HepG2 (cell line): ENCODE data around the gene OST4. TPM values are rescaled to one million over a fixed set of nuclear protein-coding genes. Genes with fewer than 3 reads are reported as not detected.

ENCODE experiments used
- ATAC-seq: fragments of 200-7000 bp; cut with Tn5 transposase; 3 replicates; pipeline ENCODE4 v1.9.1; 2020; ENCODE audit warnings: mild to moderate bottlenecking, moderate library complexity
- BruUV-seq: library from RNA; stranded (reverse); fragments of 400-500 nt; replicated peaks from 2 replicates; lab custom pipeline; 2021; lab: Mats Ljungman, UMichigan
- CTCF ChIA-PET: fragments of 300-600 bp; formaldehyde crosslinking; extraction: SDS; loops from one replicate; lab custom pipeline; 2021; ENCODE audit warnings: low total read pairs, inconsistent platforms, low intra/inter-chr PET ratio; lab: Yijun Ruan, JAX
- POLR2A ChIA-PET: fragments of 350-600 bp; sonication (Branson Sonifier 250); formaldehyde crosslinking; loops from one replicate; lab custom pipeline; 2020; ENCODE audit warnings: antibody characterized with exemption, inconsistent platforms; lab: Yijun Ruan, JAX
- DNase-seq: peaks from one replicate; pipeline ENCODE4 v3.0.0-alpha.2; 2015; ENCODE audit warnings: low spot score
- FAIRE-seq: peaks from 3 replicates; lab custom pipeline; 2011; peaks lifted over from hg19 to GRCh38; lab: Jason Lieb, UNC
- H2AFZ ChIP-seq: one replicate; pipeline ENCODE4 v1.6.1; 2011; ENCODE audit warnings: low read length, inconsistent platforms
- H3K27ac ChIP-seq: fragments of 300-600 bp; 3 replicates; pipeline ENCODE4 v1.8.0; 2011; ENCODE audit warnings: mixed run types, mild to moderate bottlenecking, mixed read lengths, low read length, inconsistent platforms; ENCODE audit not compliant: insufficient read depth; ENCODE audit errors: extremely low read length
- H3K27me3 ChIP-seq, 2 experiments: fragments of 200-600 bp in 1 of 2; 2 replicates in 1 of 2; 3 replicates in 1 of 2; pipeline versions ENCODE4 v1.6.0 to v1.8.0; 2011; ENCODE audit warnings: low read length in 2 of 2, mild to moderate bottlenecking in 2 of 2, moderate library complexity in 2 of 2, inconsistent platforms in 1 of 2; ENCODE audit not compliant: insufficient read depth in 2 of 2, control insufficient read depth in 1 of 2
- H3K36me3 ChIP-seq, 2 experiments: fragments of 200-600 bp in 1 of 2; replicated peaks in 1 of 2; 2 replicates in 1 of 2; 3 replicates in 1 of 2; pipeline versions ENCODE4 v1.5.1 to v1.8.0; 2011; ENCODE audit warnings: low read length in 2 of 2, inconsistent platforms in 1 of 2; ENCODE audit not compliant: insufficient read depth in 2 of 2, control insufficient read depth in 1 of 2
- H3K4me1 ChIP-seq: 2 replicates; pipeline ENCODE4 v1.5.1; 2012; ENCODE audit warnings: low read length, inconsistent platforms; ENCODE audit not compliant: insufficient read depth
- H3K4me2 ChIP-seq: 2 replicates; pipeline ENCODE4 v1.6.0; 2011; ENCODE audit warnings: low read depth, low read length, inconsistent platforms
- H3K4me3 ChIP-seq, 3 experiments: fragments of 200-600 bp in 1 of 3; sonication (generic), shearing (Covaris generic) in 1 of 3; replicated peaks in 1 of 3; 2 replicates each; pipeline ENCODE4 v1.5.1; 2011 to 2016; ENCODE audit warnings: low read length in 3 of 3, inconsistent platforms in 2 of 3, low read depth in 2 of 3, mild to moderate bottlenecking in 2 of 3, control low read depth in 1 of 3, mixed read lengths in 1 of 3; ENCODE audit not compliant: insufficient read depth in 1 of 3
- H3K79me2 ChIP-seq: one replicate; pipeline ENCODE4 v1.6.1; 2011; ENCODE audit warnings: low read length, inconsistent platforms; ENCODE audit not compliant: insufficient read depth
- H3K9ac ChIP-seq: 2 replicates; pipeline ENCODE4 v1.6.0; 2011; ENCODE audit warnings: mild to moderate bottlenecking, low read depth, low read length, inconsistent platforms; ENCODE audit not compliant: insufficient read depth
- H3K9me3 ChIP-seq: 2 replicates; pipeline ENCODE4 v1.5.1; 2012; ENCODE audit warnings: mild to moderate bottlenecking, low read length
- H4K20me1 ChIP-seq: 2 replicates; pipeline ENCODE4 v1.6.0; 2011; ENCODE audit warnings: inconsistent platforms, mild to moderate bottlenecking, low read length, moderate library complexity; ENCODE audit not compliant: insufficient read depth
- TRIM24 ChIP-seq: sonication (generic); formaldehyde crosslinking; IDR thresholded peaks from 2 replicates; pipeline ENCODE4 v1.8.0; 2022; ENCODE audit warnings: mild to moderate bottlenecking, missing genetic modification reagents
- ZNF318 ChIP-seq: sonication (generic); formaldehyde crosslinking; IDR thresholded peaks from 2 replicates; pipeline ENCODE4 v1.4.0; 2020; ENCODE audit warnings: mild to moderate bottlenecking, missing genetic modification reagents
- ZSCAN25 ChIP-seq: sonication (generic); formaldehyde crosslinking; IDR thresholded peaks from 2 replicates; pipeline ENCODE4 v1.8.0; 2022; ENCODE audit warnings: mild to moderate bottlenecking, missing genetic modification reagents
- WGBS: methylation state at CpG from one replicate; pipeline ENCODE4 v1.1.6; 2017; ENCODE audit warnings: low lambda C conversion rate; 5-methylcytosine and 5-hydroxymethylcytosine counted together
- in situ Hi-C: cut with HindIII; loops from 2 replicates; pipeline ENCODE4 v1.10.0; 2017; ENCODE audit warnings: low pct_unique_long_range_greater_than_20kb; ENCODE audit not compliant: extremely low pct_ligation_motif_present
- intact Hi-C: fragments of 100-400 bp; cut with micrococcal nuclease; formaldehyde crosslinking; loops from one replicate; pipeline ENCODE4 v1.10.0; 2022; ENCODE audit not compliant: unreplicated experiment
- polyA plus RNA-seq, 8 experiments: library from polyadenylated mRNA; depleted of rRNA in 3 of 8; stranded (reverse) in 7 of 8; unstranded in 1 of 8; fragments of >200 nt; fragmentation: Illumina TruSeq in 4 of 8; extraction: Trizol in 4 of 8; gene quantifications; 2 replicates each; pipeline versions ENCODE4 v1.2.1 to v1.2.3, GENCODE V29; 2011 to 2016; ENCODE audit warnings: low read depth in 4 of 8, missing spikeins in 1 of 8, mixed read lengths in 1 of 8; ENCODE audit not compliant: insufficient read depth in 1 of 8
- total RNA-seq, 5 experiments: library from RNA; depleted of rRNA; stranded (reverse); fragments of >200 nt; fragmentation: Illumina TruSeq; extraction: Trizol; gene quantifications; 2 replicates each; pipeline ENCODE4 v1.2.3, GENCODE V29; 2016; ENCODE audit warnings: low read depth in 1 of 5

The OST4 gene
- total and polyA plus RNA-seq, 2 of the 13 experiments (the other 11 are each of a cell fraction or from before 2014, with no cell fraction given), result 498 to 584 TPM

- Histone ChIP-seq H3K27ac (no peak overlapping the region), H3K27me3 (no peaks in the 10 kb centered on the region), H3K36me3 (peaks cover 3 to 20% of the 10 kb centered on the region in 2 experiments; a peak in 4 of 5 replicates), H3K79me2 (peaks cover 12% of the 10 kb centered on the region), H3K9ac (no peak overlapping the region), H3K4me2 (no peak overlapping the region), H3K4me1 (peaks cover 35% of the 10 kb centered on the region), H2AFZ (no peak overlapping the region), H3K4me3 (no peak overlapping the region), H3K9me3 (no peaks in the 10 kb centered on the region), H4K20me1 (no peaks in the 10 kb centered on the region)
- BruUV-seq, result no TSS peak
- ATAC-seq (no peak), DNase-seq (no peak), FAIRE-seq (no peak)
- in situ Hi-C loops (no loop called here), intact Hi-C loops (no loop called here)
- ChIA-PET CTCF (no interaction called here), POLR2A (no interaction called here)
- 94% methylated on average over 10 of the region's 10 CpGs for WGBS
- TF ChIP-seq TRIM24 (CRISPR knock-in tag), result no peak
- no peak for TF ChIP-seq ZNF318 (CRISPR knock-in tag)
- no peak for TF ChIP-seq ZSCAN25
Measured at GRCh38 chr2:27027211-27027651, 44.2 kb downstream of the OST4 start.
